Measurements from ENCODE around the gene FBXO17.

Gene FBXO17

GRCh38 chr19:38932425-38933179, 42.9 kb downstream of the FBXO17 start:
- peak overlapping the region; percentile 68 for H3K4me2 ChIP-seq (ENCODE audit: low read length)
- no peaks in the 10 kb centered on the region for H3F3A ChIP-seq (ENCODE audit: control insufficient read depth, insufficient read depth)
- H3K9me3 ChIP-seq (ENCODE audit: control insufficient read depth, insufficient read depth, low read length), result no peaks in the 10 kb centered on the region
- TF ChIP-seq, protein P1, sequence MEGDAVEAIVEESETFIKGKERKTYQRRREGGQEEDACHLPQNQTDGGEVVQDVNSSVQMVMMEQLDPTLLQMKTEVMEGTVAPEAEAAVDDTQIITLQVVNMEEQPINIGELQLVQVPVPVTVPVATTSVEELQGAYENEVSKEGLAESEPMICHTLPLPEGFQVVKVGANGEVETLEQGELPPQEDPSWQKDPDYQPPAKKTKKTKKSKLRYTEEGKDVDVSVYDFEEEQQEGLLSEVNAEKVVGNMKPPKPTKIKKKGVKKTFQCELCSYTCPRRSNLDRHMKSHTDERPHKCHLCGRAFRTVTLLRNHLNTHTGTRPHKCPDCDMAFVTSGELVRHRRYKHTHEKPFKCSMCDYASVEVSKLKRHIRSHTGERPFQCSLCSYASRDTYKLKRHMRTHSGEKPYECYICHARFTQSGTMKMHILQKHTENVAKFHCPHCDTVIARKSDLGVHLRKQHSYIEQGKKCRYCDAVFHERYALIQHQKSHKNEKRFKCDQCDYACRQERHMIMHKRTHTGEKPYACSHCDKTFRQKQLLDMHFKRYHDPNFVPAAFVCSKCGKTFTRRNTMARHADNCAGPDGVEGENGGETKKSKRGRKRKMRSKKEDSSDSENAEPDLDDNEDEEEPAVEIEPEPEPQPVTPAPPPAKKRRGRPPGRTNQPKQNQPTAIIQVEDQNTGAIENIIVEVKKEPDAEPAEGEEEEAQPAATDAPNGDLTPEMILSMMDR (IDR thresholded peaks at IDR 0.05; ENCODE audit: low read depth, low read length, poor library complexity, severe bottlenecking), result peak; percentile 62
- no peak for TF ChIP-seq EZH2phosphoT487 (IDR thresholded peaks at IDR 0.05; ENCODE audit: borderline replicate concordance, low read length)
- H3K4me3 ChIP-seq (ENCODE audit: low read length), result peak overlapping the region; percentile 96; the same call in 1 of the 2 replicates
- H3K27ac ChIP-seq (ENCODE audit: low read depth, low read length), result no peak overlapping the region
- no peaks in the 10 kb centered on the region for H4K20me1 ChIP-seq (ENCODE audit: control insufficient read depth, insufficient read depth, low read depth, low read length)
- H3K4me1 ChIP-seq (ENCODE audit: control insufficient read depth, low read length), result peaks cover 25% of the 10 kb centered on the region
- peaks cover 37% of the 10 kb centered on the region for H3K36me3 ChIP-seq (ENCODE audit: control insufficient read depth, low read length)
- H3K27me3 ChIP-seq (ENCODE audit: control insufficient read depth, low read length), result no peaks in the 10 kb centered on the region
- H3K9me2 ChIP-seq (replicated peaks; ENCODE audit: control insufficient read depth, low read length), result no peaks in the 10 kb centered on the region
- peaks cover 57% of the 10 kb centered on the region for H3K79me2 ChIP-seq (ENCODE audit: control insufficient read depth, low read length)

DNA sequence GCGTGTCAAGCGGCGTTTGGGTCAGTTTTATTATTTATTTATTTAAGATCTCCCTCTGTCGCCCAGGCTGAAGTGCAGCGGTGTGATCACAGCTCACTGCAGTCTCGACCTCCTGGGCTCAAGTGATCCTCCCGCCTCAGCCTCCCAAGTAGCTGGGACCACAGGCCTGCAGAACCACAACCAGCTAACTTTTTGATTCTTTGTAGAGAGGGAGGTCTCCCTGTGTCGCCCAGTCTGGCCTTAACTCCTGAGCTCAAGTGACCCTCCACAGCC, 44.1 kb downstream of the FBXO17 start:
- Histone ChIP-seq H3F3A (ENCODE audit: control insufficient read depth, insufficient read depth) (no peaks in the 10 kb centered on the region), H4K20me1 (ENCODE audit: control insufficient read depth, insufficient read depth, low read depth, low read length) (no peaks in the 10 kb centered on the region), H3K4me2 (ENCODE audit: low read length) (peak overlapping the region; percentile 68), H3K27me3 (ENCODE audit: control insufficient read depth, low read length) (no peaks in the 10 kb centered on the region), H3K9me2 (replicated peaks; ENCODE audit: control insufficient read depth, low read length) (no peaks in the 10 kb centered on the region), H3K4me3 (ENCODE audit: low read length) (peak overlapping the region; percentile 96), H3K9me3 (ENCODE audit: control insufficient read depth, insufficient read depth, low read length) (no peaks in the 10 kb centered on the region), H3K79me2 (ENCODE audit: control insufficient read depth, low read length) (peaks cover 62% of the 10 kb centered on the region), H3K4me1 (ENCODE audit: control insufficient read depth, low read length) (peaks cover 25% of the 10 kb centered on the region), H3K36me3 (ENCODE audit: control insufficient read depth, low read length) (peaks cover 37% of the 10 kb centered on the region), H3K27ac (ENCODE audit: low read depth, low read length) (no peak overlapping the region; the same call in 1 of the 2 replicates)
- TF ChIP-seq, protein P1 (IDR thresholded peaks at IDR 0.05; ENCODE audit: low read depth, low read length, poor library complexity, severe bottlenecking), result no peak
- TF ChIP-seq EZH2phosphoT487 (IDR thresholded peaks at IDR 0.05; ENCODE audit: borderline replicate concordance, low read length), result no peak

DNA sequence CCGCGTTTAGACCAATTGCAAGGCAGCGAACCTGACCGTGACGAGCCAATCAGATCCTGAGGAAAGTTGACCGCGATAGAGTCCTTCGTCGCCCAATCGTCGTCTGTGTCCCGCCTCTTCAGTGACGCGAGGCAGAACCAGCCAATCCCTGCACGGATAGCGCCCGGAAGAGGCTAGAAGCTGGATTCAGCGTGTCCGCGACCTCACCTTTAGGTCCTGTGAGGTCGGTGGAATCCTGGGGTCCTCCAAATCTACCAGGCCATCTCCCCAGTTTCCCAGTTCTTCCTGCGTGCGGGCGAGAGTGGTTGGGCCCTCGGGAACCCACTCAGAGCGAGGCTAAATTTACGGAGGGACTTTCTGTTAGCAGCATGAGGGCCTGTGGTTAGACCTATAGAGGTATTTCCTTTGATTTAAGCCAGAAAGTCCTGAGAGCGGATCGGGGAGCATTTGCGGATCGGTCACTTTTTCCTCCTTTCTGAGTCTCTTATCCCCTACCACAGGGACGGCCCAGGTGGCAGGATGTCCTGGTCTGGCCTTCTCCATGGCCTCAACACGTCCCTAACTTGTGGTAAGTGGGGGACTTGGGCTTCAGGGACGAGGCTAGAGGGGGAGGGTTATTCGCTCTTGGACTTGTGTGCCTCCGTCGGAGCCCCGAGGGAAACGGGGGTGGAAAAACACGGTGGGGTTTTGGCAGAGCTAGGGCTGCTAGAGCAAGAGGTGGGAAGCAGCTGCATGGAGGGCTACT, 44.6 kb downstream of the FBXO17 start, which contains the start of gene MRPS12:
TSS of gene MRPS12 (plus strand) at position 169 of the 745 bp plus-strand sequence. CDS start at position 520, 351 bp downstream.
- H3K27ac ChIP-seq (ENCODE audit: low read depth, low read length), result peak within 1 kb of the TSS; percentile 75
- H3K4me1 ChIP-seq (ENCODE audit: control insufficient read depth, low read length), result peaks cover 25% of the 10 kb centered on the region
- TF ChIP-seq, protein P1 (IDR thresholded peaks at IDR 0.05; ENCODE audit: low read depth, low read length, poor library complexity, severe bottlenecking), result no peak
- TF ChIP-seq EZH2phosphoT487 (IDR thresholded peaks at IDR 0.05; ENCODE audit: borderline replicate concordance, low read length), result no peak
- peaks cover 41% of the 10 kb centered on the region for H3K36me3 ChIP-seq (ENCODE audit: control insufficient read depth, low read length)
- no peaks in the 10 kb centered on the region for H3K9me3 ChIP-seq (ENCODE audit: control insufficient read depth, insufficient read depth, low read length)
- H3K79me2 ChIP-seq (ENCODE audit: control insufficient read depth, low read length), result peaks cover 62% of the 10 kb centered on the region
- peak within 1 kb of the TSS; percentile 97 for H3K4me2 ChIP-seq (ENCODE audit: low read length)
- no peaks in the 10 kb centered on the region for H4K20me1 ChIP-seq (ENCODE audit: control insufficient read depth, insufficient read depth, low read depth, low read length)
- no peaks in the 10 kb centered on the region for H3F3A ChIP-seq (ENCODE audit: control insufficient read depth, insufficient read depth)
- no peaks in the 10 kb centered on the region for H3K27me3 ChIP-seq (ENCODE audit: control insufficient read depth, low read length)
- no peaks in the 10 kb centered on the region for H3K9me2 ChIP-seq (replicated peaks; ENCODE audit: control insufficient read depth, low read length)
- H3K4me3 ChIP-seq (ENCODE audit: low read length), result peak within 1 kb of the TSS; percentile 96
